RWPE2 (cell line): ENCODE measurements around the gene MUC16.
"Not testable (repeated sequence)": the region's sequence is repeated elsewhere in the genome, so short reads cannot be mapped to it uniquely, and the experiment has no call there.

ENCODE experiments used
- ATAC-seq: fragments of 200-7000 bp; cut with Tn5 transposase; 3 replicates; pipeline ENCODE4 v1.9.1; 2021; ENCODE audit warnings: low read depth
- DNase-seq: peaks from one replicate; pipeline ENCODE4 v3.0.0-alpha.2; 2020; ENCODE audit warnings: low spot score
- H3K27ac ChIP-seq: fragments of 450-650 bp; 2 replicates; pipeline ENCODE4 v1.5.1; 2017; ENCODE audit warnings: mild to moderate bottlenecking; ENCODE audit not compliant: poor library complexity, severe bottlenecking
- H3K27me3 ChIP-seq: fragments of 250-450 bp; sonication (Bioruptor Pico); 2 replicates; pipeline ENCODE4 v1.5.1; 2021; ENCODE audit warnings: mild to moderate bottlenecking, moderate library complexity; ENCODE audit not compliant: insufficient read depth, poor library complexity, severe bottlenecking
- H3K36me3 ChIP-seq: fragments of 250-450 bp; sonication (Bioruptor Pico); 2 replicates; pipeline ENCODE4 v1.5.1; 2020; ENCODE audit warnings: low read depth, mild to moderate bottlenecking, moderate library complexity
- H3K4me1 ChIP-seq: fragments of 250-450 bp; sonication (Bioruptor Pico); 2 replicates; pipeline ENCODE4 v1.5.1; 2021; ENCODE audit warnings: mild to moderate bottlenecking, moderate library complexity; ENCODE audit not compliant: insufficient read depth, poor library complexity, severe bottlenecking
- H3K4me3 ChIP-seq: fragments of 250-450 bp; sonication (Bioruptor Pico); 2 replicates; pipeline ENCODE4 v1.5.1; 2021; ENCODE audit warnings: mild to moderate bottlenecking, moderate library complexity; ENCODE audit not compliant: severe bottlenecking
- H3K9me3 ChIP-seq: fragments of 250-450 bp; sonication (Bioruptor Pico); 2 replicates; pipeline ENCODE4 v1.5.1; 2021; ENCODE audit warnings: mild to moderate bottlenecking, moderate library complexity; ENCODE audit not compliant: severe bottlenecking
- TF ChIP-seq, protein P1 (sequence below): fragments of 450-650 bp; IDR thresholded peaks from one replicate; pipeline ENCODE4 v1.5.1; 2017; ENCODE audit warnings: mild to moderate bottlenecking, moderate library complexity; ENCODE audit not compliant: poor library complexity, severe bottlenecking

MUC16 gene

GRCh38 chr19:9009935-9010651, at the start of gene MUC16:
MUC16 (minus strand) TSS chr19:9010409.
- TF ChIP-seq, protein P1, sequence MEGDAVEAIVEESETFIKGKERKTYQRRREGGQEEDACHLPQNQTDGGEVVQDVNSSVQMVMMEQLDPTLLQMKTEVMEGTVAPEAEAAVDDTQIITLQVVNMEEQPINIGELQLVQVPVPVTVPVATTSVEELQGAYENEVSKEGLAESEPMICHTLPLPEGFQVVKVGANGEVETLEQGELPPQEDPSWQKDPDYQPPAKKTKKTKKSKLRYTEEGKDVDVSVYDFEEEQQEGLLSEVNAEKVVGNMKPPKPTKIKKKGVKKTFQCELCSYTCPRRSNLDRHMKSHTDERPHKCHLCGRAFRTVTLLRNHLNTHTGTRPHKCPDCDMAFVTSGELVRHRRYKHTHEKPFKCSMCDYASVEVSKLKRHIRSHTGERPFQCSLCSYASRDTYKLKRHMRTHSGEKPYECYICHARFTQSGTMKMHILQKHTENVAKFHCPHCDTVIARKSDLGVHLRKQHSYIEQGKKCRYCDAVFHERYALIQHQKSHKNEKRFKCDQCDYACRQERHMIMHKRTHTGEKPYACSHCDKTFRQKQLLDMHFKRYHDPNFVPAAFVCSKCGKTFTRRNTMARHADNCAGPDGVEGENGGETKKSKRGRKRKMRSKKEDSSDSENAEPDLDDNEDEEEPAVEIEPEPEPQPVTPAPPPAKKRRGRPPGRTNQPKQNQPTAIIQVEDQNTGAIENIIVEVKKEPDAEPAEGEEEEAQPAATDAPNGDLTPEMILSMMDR: no peak
- H3K27ac ChIP-seq: no peak within 1 kb of the TSS
- H3K4me1 ChIP-seq: no peaks in the 10 kb centered on the region
- H3K4me3 ChIP-seq: no peak within 1 kb of the TSS
- ATAC-seq: peak; percentile 65
- H3K9me3 ChIP-seq: no peaks in the 10 kb centered on the region
- H3K27me3 ChIP-seq: peaks cover 2% of the 10 kb centered on the region
- DNase-seq: no peak
- H3K36me3 ChIP-seq: no peaks in the 10 kb centered on the region

DNA sequence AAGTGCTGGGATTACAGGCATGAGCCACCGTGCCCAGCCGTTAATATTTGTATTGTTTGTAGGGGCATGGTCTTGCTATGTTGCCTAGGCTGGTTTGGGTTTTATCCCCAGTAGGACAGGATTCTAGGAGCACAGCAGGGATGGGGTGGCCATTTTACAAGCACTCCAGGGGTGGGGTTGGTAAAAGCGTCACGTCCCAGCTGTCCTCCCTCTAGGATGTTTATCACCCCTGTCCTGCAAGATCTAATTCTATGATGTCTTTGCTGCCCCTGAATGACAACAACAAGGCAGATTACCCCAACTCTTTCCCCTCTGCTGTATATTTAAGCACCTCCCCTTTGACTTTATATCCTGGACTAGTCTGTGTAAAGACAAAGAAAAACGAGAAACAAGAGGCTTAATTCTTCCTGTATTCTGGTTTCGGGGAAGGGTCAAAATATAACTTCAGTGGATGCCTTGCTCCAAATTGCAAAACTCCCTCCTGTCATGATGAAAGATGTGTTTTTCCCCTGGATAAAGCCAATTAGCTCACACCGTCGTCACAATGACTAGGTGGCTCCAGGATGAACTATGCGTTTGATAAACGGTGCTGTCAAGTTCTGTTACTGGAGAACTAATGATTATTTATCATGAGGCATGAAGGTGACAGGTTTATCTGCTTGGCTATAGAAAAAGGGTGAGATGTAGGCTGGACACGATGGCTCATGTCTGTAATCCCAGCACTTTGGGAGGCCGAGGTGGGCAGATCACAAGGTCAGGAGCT, 48.9 kb upstream of the MUC16 start:
- no peaks in the 10 kb centered on the region for H3K27me3 ChIP-seq
- TF ChIP-seq, protein P1: no peak
- no peak overlapping the region for H3K4me3 ChIP-seq
- H3K36me3 ChIP-seq: no peaks in the 10 kb centered on the region
- DNase-seq: no peak
- H3K27ac ChIP-seq: no peak overlapping the region
- H3K9me3 ChIP-seq: no peaks in the 10 kb centered on the region
- ATAC-seq: no peak
- peaks cover 5% of the 10 kb centered on the region for H3K4me1 ChIP-seq

DNA sequence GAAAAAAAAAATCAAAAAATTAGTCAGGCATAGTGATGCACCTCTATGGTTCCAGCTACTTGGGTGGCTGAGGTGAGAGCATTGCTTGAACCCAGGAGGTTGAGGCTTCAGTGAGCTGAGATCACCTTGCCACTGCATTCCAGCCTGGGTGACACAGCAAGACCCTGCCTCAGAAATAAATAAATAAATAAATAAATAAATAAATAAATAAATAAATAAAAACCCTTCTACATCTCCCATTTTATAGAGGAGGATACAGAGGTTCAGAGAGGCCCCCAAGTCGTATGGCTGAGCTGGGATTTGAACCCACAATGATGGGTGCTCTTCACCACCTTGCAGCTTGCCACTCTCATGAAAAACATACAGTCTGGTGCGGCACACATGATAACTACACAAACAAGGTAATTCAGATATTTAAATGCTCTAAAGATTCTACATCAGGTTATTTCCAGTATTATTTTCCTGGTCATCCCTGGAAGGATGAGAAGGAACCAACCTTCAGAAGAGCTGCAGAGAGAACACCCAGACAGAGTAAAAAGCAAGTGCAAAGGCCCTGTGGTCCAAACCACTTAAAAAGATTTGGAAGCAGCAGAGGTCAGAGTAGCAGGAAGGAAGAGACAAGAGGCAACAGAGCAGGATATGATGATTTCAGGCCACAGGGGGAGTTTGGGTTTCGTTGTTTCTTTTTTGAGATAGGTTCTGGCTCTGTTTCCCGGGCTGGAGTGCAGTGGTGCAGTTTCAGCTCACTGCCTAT, 47.5 kb upstream of the MUC16 start:
- Histone ChIP-seq H3K9me3 (no peaks in the 10 kb centered on the region), H3K27ac (no peak overlapping the region), H3K4me1 (peaks cover 5% of the 10 kb centered on the region), H3K36me3 (no peaks in the 10 kb centered on the region), H3K27me3 (no peaks in the 10 kb centered on the region), H3K4me3 (no peak overlapping the region)
- TF ChIP-seq, protein P1: no peak
- no peak for DNase-seq
- ATAC-seq: no peak

GRCh38 chr19:9056131-9056530, 45.9 kb upstream of the MUC16 start:
- DNase-seq, H3K4me3 ChIP-seq, H3K36me3 ChIP-seq, H3K27ac ChIP-seq, ATAC-seq, H3K9me3 ChIP-seq, H3K27me3 ChIP-seq, H3K4me1 ChIP-seq: not testable (repeated sequence)

DNA sequence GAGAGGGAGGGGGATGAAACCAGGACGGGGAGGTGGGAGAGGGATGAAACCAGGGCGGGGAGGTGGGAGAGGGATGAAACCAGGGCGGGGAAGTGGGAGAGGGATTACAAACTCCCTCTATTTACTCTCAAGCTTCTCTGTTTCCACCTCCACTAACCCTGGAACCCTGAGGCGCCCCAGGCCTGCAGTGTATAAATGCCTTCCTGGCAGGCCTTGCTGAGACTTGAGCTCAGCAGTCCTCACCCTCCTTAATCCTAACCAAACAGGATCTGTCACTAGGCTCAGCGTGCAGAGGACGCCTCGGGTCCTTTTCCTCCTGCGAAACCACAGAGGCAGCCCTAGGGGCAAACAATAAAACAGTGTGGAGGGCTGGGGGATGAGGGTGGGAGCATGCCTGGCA, 44.6 kb upstream of the MUC16 start:
- H3K4me1 ChIP-seq: peaks cover 5% of the 10 kb centered on the region
- ATAC-seq: peak; percentile 80
- TF ChIP-seq, protein P1: no peak
- no peaks in the 10 kb centered on the region for H3K9me3 ChIP-seq
- H3K27me3 ChIP-seq: no peaks in the 10 kb centered on the region
- DNase-seq: no peak
- H3K27ac ChIP-seq: peak overlapping the region; percentile 42
- H3K4me3 ChIP-seq: no peak overlapping the region
- H3K36me3 ChIP-seq: no peaks in the 10 kb centered on the region
